Erythroblast (primary cell): ENCODE results near the gene SPATS2.

Experiments used
- GATA1 ChIP-seq: IDR thresholded peaks from 2 replicates; pipeline ENCODE4 v1.6.1; 2011; ENCODE audit warnings: low read depth, mild to moderate bottlenecking, control low read depth, low read length, moderate library complexity
- POLR2A ChIP-seq: IDR thresholded peaks from 2 replicates; pipeline ENCODE4 v1.6.1; 2011; ENCODE audit warnings: mild to moderate bottlenecking, low read length

DNA sequence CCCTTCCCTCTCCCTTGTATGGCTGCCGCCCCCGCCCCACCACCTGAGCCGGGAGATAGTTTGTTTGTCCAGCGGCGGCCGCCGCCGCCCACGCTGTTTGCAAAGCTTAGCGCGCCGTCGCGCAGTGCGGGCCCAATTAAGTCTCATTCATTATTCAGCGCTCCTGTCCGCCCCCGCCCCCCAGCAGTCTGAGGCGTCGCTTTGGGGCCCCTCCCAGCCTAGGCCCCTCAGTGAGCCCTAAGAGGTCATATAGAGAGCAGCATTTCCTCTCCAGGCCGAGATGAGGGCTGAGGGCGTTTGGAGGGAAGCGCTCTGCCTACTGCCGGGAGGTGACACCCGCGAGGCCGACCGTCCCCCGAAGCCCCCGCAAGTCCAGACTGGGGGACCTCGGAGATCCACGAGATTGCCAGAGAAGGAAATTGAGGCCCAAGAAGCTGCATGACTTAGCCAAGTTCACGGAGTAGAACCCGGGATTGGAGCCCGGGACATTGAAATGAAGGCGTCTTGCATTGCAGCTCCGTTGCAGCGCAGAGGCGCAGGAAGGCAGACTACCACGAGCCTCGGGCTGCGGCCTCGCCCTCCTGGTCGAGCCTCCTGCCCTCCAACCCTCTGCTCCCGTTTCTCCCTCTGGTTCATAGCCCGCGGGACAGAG lies 20.5 kb upstream of the SPATS2 start, which contains the start of gene DNAJC22:
- no peak for TF ChIP-seq POLR2A
- TF ChIP-seq GATA1 = no peak
